Measurements from ENCODE around the gene PITPNM2. TPM values are rescaled to one million over a fixed set of nuclear protein-coding genes. Genes with fewer than 3 reads are reported as not detected.

Gene PITPNM2
- total RNA-seq, 1 donor from 2014 or later, result 11.0 TPM

GRCh38 chr12:123150275-123150743 is 581 bp downstream of the PITPNM2 start:
- H3K36me3 Mint-ChIP-seq (ENCODE audit: unreplicated experiment), result no peaks in the 10 kb centered on the region
- no peak for DNase-seq (ENCODE audit: extremely low spot score, unreplicated experiment)
- H3K4me3 Mint-ChIP-seq (ENCODE audit: unreplicated experiment), result peak overlapping the region; percentile 75
- peaks cover 19% of the 10 kb centered on the region for H3K4me1 Mint-ChIP-seq (ENCODE audit: unreplicated experiment)
- no peak for TF ChIP-seq CTCF (IDR thresholded peaks at IDR 0.05)
- no peaks in the 10 kb centered on the region for H3K9me3 Mint-ChIP-seq (ENCODE audit: unreplicated experiment)
- no peaks in the 10 kb centered on the region for H3K27me3 Mint-ChIP-seq (ENCODE audit: unreplicated experiment)
- no peak overlapping the region for H3K27ac Mint-ChIP-seq (ENCODE audit: unreplicated experiment)

GRCh38 chr12:123149501-123150274 is 1.2 kb downstream of the PITPNM2 start:
- no peaks in the 10 kb centered on the region for H3K27me3 Mint-ChIP-seq (ENCODE audit: unreplicated experiment)
- no peaks in the 10 kb centered on the region for H3K36me3 Mint-ChIP-seq (ENCODE audit: unreplicated experiment)
- TF ChIP-seq CTCF (IDR thresholded peaks at IDR 0.05), result no peak
- no peak for DNase-seq (ENCODE audit: extremely low spot score, unreplicated experiment)
- H3K4me1 Mint-ChIP-seq (ENCODE audit: unreplicated experiment), result peaks cover 19% of the 10 kb centered on the region
- H3K27ac Mint-ChIP-seq (ENCODE audit: unreplicated experiment), result peak overlapping the region; percentile 81
- H3K4me3 Mint-ChIP-seq (ENCODE audit: unreplicated experiment), result peak overlapping the region; percentile 75
- H3K9me3 Mint-ChIP-seq (ENCODE audit: unreplicated experiment), result no peaks in the 10 kb centered on the region

GRCh38 chr12:123149088-123149487 is 1.8 kb downstream of the PITPNM2 start:
- Mint-ChIP-seq H3K36me3 (ENCODE audit: unreplicated experiment) (no peaks in the 10 kb centered on the region), H3K27me3 (ENCODE audit: unreplicated experiment) (no peaks in the 10 kb centered on the region), H3K4me3 (ENCODE audit: unreplicated experiment) (peak overlapping the region; percentile 75), H3K4me1 (ENCODE audit: unreplicated experiment) (peaks cover 19% of the 10 kb centered on the region), H3K27ac (ENCODE audit: unreplicated experiment) (peak overlapping the region; percentile 81), H3K9me3 (ENCODE audit: unreplicated experiment) (no peaks in the 10 kb centered on the region)
- TF ChIP-seq CTCF (IDR thresholded peaks at IDR 0.05), result no peak
- no peak for DNase-seq (ENCODE audit: extremely low spot score, unreplicated experiment)

GRCh38 chr12:123148655-123149054 is 2.2 kb downstream of the PITPNM2 start:
- Mint-ChIP-seq H3K4me3 (ENCODE audit: unreplicated experiment) (no peak overlapping the region), H3K27ac (ENCODE audit: unreplicated experiment) (no peak overlapping the region), H3K27me3 (ENCODE audit: unreplicated experiment) (no peaks in the 10 kb centered on the region), H3K9me3 (ENCODE audit: unreplicated experiment) (no peaks in the 10 kb centered on the region), H3K36me3 (ENCODE audit: unreplicated experiment) (no peaks in the 10 kb centered on the region), H3K4me1 (ENCODE audit: unreplicated experiment) (peaks cover 21% of the 10 kb centered on the region)
- no peak for DNase-seq (ENCODE audit: extremely low spot score, unreplicated experiment)
- no peak for TF ChIP-seq CTCF (IDR thresholded peaks at IDR 0.05)

- H3K9me3 Mint-ChIP-seq (ENCODE audit: unreplicated experiment), result no peaks in the 10 kb centered on the region
- no peak overlapping the region for H3K4me3 Mint-ChIP-seq (ENCODE audit: unreplicated experiment)
- H3K36me3 Mint-ChIP-seq (ENCODE audit: unreplicated experiment), result no peaks in the 10 kb centered on the region
- peaks cover 23% of the 10 kb centered on the region for H3K4me1 Mint-ChIP-seq (ENCODE audit: unreplicated experiment)
- DNase-seq (ENCODE audit: extremely low spot score, unreplicated experiment), result no peak
- no peak overlapping the region for H3K27ac Mint-ChIP-seq (ENCODE audit: unreplicated experiment)
- no peak for TF ChIP-seq CTCF (IDR thresholded peaks at IDR 0.05)
- no peaks in the 10 kb centered on the region for H3K27me3 Mint-ChIP-seq (ENCODE audit: unreplicated experiment)
Measured at GRCh38 chr12:123148223-123148622, 2.7 kb downstream of the PITPNM2 start.

Data from osteocyte (in vitro differentiated cells).